Measurements from ENCODE around the gene TUSC2.

GRCh38 chr3:50323614-50324199 is 4.3 kb downstream of the TUSC2 start:
- no peak for TF ChIP-seq SMAD3 (CRISPR knock-in tag; IDR thresholded peaks at IDR 0.05)
- no peak for TF ChIP-seq RXRA (CRISPR knock-in tag; IDR thresholded peaks at IDR 0.05)
- TF ChIP-seq ZNF121 (CRISPR knock-in tag; IDR thresholded peaks at IDR 0.05) = no peak
- no peak for TF ChIP-seq FOXJ3 (CRISPR knock-in tag; IDR thresholded peaks at IDR 0.05; ENCODE audit: borderline replicate concordance)
- TF ChIP-seq SUZ12 (IDR thresholded peaks at IDR 0.05; ENCODE audit: low read depth, low read length) = no peak
- TF ChIP-seq POLR2A (IDR thresholded peaks at IDR 0.05; ENCODE audit: insufficient read depth in 1 of 2, low read depth in 2 of 2, low read length in 2 of 2) = no peak
- TF ChIP-seq EP300 (IDR thresholded peaks at IDR 0.05; ENCODE audit: low read depth in 2 of 2, low read length in 2 of 2) = no peak
- TF ChIP-seq EP300 (CRISPR knock-in tag; IDR thresholded peaks at IDR 0.05; ENCODE audit: borderline replicate concordance) = no peak
- TF ChIP-seq ZNF232 (CRISPR knock-in tag; IDR thresholded peaks at IDR 0.05; ENCODE audit: borderline replicate concordance) = no peak
- no peak for TF ChIP-seq TCF7L2 (IDR thresholded peaks at IDR 0.05; ENCODE audit: low read depth, low read length)
- no peak for TF ChIP-seq HIC2 (CRISPR knock-in tag; IDR thresholded peaks at IDR 0.05; ENCODE audit: low read depth)
- TF ChIP-seq, protein P1, sequence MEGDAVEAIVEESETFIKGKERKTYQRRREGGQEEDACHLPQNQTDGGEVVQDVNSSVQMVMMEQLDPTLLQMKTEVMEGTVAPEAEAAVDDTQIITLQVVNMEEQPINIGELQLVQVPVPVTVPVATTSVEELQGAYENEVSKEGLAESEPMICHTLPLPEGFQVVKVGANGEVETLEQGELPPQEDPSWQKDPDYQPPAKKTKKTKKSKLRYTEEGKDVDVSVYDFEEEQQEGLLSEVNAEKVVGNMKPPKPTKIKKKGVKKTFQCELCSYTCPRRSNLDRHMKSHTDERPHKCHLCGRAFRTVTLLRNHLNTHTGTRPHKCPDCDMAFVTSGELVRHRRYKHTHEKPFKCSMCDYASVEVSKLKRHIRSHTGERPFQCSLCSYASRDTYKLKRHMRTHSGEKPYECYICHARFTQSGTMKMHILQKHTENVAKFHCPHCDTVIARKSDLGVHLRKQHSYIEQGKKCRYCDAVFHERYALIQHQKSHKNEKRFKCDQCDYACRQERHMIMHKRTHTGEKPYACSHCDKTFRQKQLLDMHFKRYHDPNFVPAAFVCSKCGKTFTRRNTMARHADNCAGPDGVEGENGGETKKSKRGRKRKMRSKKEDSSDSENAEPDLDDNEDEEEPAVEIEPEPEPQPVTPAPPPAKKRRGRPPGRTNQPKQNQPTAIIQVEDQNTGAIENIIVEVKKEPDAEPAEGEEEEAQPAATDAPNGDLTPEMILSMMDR (CRISPR knock-in tag; IDR thresholded peaks at IDR 0.05) = no peak
- no peak for TF ChIP-seq ATAD3A (CRISPR knock-in tag; IDR thresholded peaks at IDR 0.05)
- no peak for TF ChIP-seq ZBTB20 (CRISPR knock-in tag; IDR thresholded peaks at IDR 0.05; ENCODE audit: borderline replicate concordance, low read depth)
- no peak for TF ChIP-seq ZFX (CRISPR knock-in tag; IDR thresholded peaks at IDR 0.05; ENCODE audit: low read depth)

Measured in HepG2 (cell line).